ENCODE data around the gene DLG2. TPM values are rescaled to one million over a fixed set of nuclear protein-coding genes. Genes with fewer than 3 reads are reported as not detected.

Gene DLG2
- total and polyA plus RNA-seq, 2 of the 8 experiments (the other 6 are each of a cell fraction or from before 2014, with no cell fraction given): 1.7 to 14.3 TPM

DNA sequence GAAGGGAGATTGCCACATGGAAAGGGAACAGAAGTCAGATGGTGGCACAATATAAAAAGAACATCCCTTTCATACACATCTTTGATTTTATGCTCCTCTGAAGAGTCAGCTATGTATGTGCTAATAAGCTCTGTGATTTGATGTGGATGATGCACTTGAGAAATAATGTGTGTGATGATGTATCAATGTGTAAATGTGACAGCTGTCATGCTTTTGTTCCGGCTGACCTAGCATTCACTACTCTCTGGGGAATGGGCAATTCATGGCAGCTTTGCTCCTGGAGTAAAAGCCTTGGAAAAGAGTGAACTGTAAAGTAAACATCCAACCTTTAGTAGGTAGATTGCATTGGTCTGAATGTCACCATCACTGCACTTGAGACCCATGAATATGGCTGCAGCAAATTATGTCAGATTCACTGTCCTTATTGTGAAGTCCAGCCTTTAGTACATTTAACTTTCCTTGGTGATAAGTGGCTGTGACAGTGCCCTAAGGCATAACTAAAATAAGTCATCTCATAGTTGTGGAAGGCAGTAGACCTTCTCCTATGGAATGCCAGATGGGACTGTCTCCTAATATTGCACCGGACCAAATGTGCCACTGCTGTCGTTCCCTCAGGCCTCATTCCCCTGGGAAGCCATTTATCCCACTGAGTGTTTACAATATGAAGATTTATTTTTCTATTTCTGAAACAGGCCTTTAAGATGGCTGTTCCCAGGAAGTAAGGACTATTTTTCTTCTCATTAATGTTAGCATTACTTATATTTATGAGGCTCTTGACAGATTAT, 2162.8 kb downstream of the DLG2 start:
- Histone ChIP-seq H3K9ac (replicated peaks in 1 of 4; ENCODE audit: extremely low read depth in 1 of 4, low read depth in 3 of 4, low read length in 3 of 4) (no peak overlapping the region), H2BK5ac (ENCODE audit: low read depth, low read length) (no peak overlapping the region), H4K91ac (replicated peaks; ENCODE audit: insufficient read length, low read length) (no peak overlapping the region), H4K20me1 (replicated peaks in 1 of 2; ENCODE audit: control insufficient read depth in 1 of 2, insufficient read depth in 2 of 2, low read length in 2 of 2) (no peaks in the 10 kb centered on the region), H3K79me2 (ENCODE audit: control insufficient read depth in 1 of 2, insufficient read depth in 2 of 2, low read length in 2 of 2) (no peaks in the 10 kb centered on the region), H4K5ac (ENCODE audit: insufficient read length, low read depth, low read length) (no peak overlapping the region), H2BK15ac (ENCODE audit: low read length) (no peak overlapping the region), H3K79me1 (ENCODE audit: low read depth, low read length) (no peaks in the 10 kb centered on the region), H3K9me3 (ENCODE audit: insufficient read depth in 2 of 2, low read depth in 1 of 2, low read length in 1 of 2) (no peaks in the 10 kb centered on the region), H3K27ac (ENCODE audit: low read depth, low read length) (no peak overlapping the region), H3K23me2 (ENCODE audit: low read depth, low read length) (no peaks in the 10 kb centered on the region), H3K4me1 (replicated peaks in 1 of 4; ENCODE audit: control insufficient read depth in 3 of 4, insufficient read depth in 4 of 4, low read length in 3 of 4) (no peaks in the 10 kb centered on the region), H3K14ac (ENCODE audit: insufficient read length) (no peak overlapping the region), H3K36me3 (ENCODE audit: control insufficient read depth in 2 of 4, insufficient read depth in 4 of 4, low read length in 3 of 4) (no peaks in the 10 kb centered on the region), H2BK12ac (ENCODE audit: low read depth, low read length) (no peak overlapping the region), H2BK120ac (replicated peaks; ENCODE audit: low read depth, low read length) (no peak overlapping the region), H3K27me3 (replicated peaks in 1 of 4; ENCODE audit: control insufficient read depth in 3 of 4, extremely low read depth in 1 of 4, insufficient read depth in 3 of 4, low read length in 3 of 4) (no peaks in the 10 kb centered on the region), H2AK5ac (ENCODE audit: low read depth, low read length) (no peak overlapping the region), H3K4me2 (ENCODE audit: insufficient read depth in 1 of 2, low read depth in 2 of 2, low read length in 2 of 2) (no peak overlapping the region), H3K4ac (replicated peaks; ENCODE audit: insufficient read length, low read depth, low read length) (no peak overlapping the region), H3K56ac (replicated peaks; ENCODE audit: insufficient read length, low read depth, low read length) (no peak overlapping the region), H3K4me3 (ENCODE audit: extremely low read depth in 1 of 4, insufficient read depth in 2 of 4, low read depth in 3 of 4, low read length in 4 of 4) (no peak overlapping the region), H2BK20ac (ENCODE audit: low read length) (no peak overlapping the region), H3K23ac (ENCODE audit: insufficient read length) (no peak overlapping the region), H3K18ac (ENCODE audit: extremely low read depth, low read length) (no peak overlapping the region), H4K8ac (ENCODE audit: extremely low read depth, insufficient read depth, low read length) (no peak overlapping the region), H2AFZ (ENCODE audit: low read length) (no peak overlapping the region)
- no peak for TF ChIP-seq BRCA1 (IDR thresholded peaks at IDR 0.05; ENCODE audit: low read depth, low read length)
- TF ChIP-seq BCL11A (IDR thresholded peaks at IDR 0.05; ENCODE audit: low read depth in 2 of 2, low read length in 2 of 2): no peak
- no peak for TF ChIP-seq POU5F1 (IDR thresholded peaks at IDR 0.05; ENCODE audit: low read depth, low read length)
- TF ChIP-seq TBP (IDR thresholded peaks at IDR 0.05; ENCODE audit: low read depth, low read length): no peak
- TF ChIP-seq HDAC2 (IDR thresholded peaks at IDR 0.05; ENCODE audit: borderline replicate concordance in 1 of 2, low read depth in 2 of 2, low read length in 2 of 2): no peak
- CTCF ChIA-PET (ENCODE audit: partially characterized antibody): interaction anchor here (0.8 kb wide), 1 partner anchor 10 kb away, joined by 3 read pairs; no protein-coding TSS in a partner anchor
- no peak for FAIRE-seq
- no peak for DNase-seq (ENCODE audit: low read depth in 1 of 2, low spot score in 2 of 2)
- 100% methylated on average over 3 of the region's 3 CpGs; no CpG with 5 or more reads in 1 of the 2 experiments for WGBS, 2 experiments (ENCODE audit: extremely low coverage in 1 of 2, insufficient coverage in 1 of 2, insufficient read length in 1 of 2, insufficient replicate concordance in 2 of 2, low coverage in 1 of 2, low lambda C conversion rate in 2 of 2, missing lambda C conversion rate in 1 of 2)
- POLR2A ChIA-PET (ENCODE audit: partially characterized antibody): no interaction called here
